ENCODE data around the gene CTBP2.

Gene CTBP2

DNA sequence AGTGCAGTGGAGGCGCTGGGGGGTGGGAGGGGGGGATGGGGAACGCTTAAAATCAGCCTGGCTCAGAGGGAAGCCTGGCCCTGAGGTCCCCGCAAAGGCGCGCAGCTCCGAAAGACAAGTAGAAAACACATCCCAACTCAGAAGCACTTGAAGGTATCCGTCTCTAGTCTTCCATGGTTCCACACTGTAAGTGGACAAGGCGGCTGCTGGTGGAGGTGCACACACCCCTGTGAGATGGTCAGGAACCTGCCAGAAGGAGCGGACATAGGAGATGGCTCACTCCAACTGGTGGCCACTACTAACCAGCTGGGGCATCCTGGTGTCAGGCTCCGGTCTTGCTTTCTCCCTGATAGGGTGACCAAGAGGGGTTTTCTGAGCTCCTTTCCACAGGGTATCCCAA, 41.7 kb downstream of the CTBP2 start:
- Histone ChIP-seq H3K23ac (ENCODE audit: low read depth, low read length, poor library complexity) (no peak overlapping the region), H3K9ac (ENCODE audit: low read depth, low read length, poor library complexity) (no peak overlapping the region), H3K4me1 (ENCODE audit: control insufficient read depth in 2 of 2, insufficient read depth in 1 of 2, low read depth in 1 of 2, low read length in 2 of 2) (peaks cover 0 to 6% of the 10 kb centered on the region in 2 donors), H3K79me1 (ENCODE audit: low read depth, low read length) (peaks cover 23% of the 10 kb centered on the region), H2AK5ac (ENCODE audit: low read depth, low read length) (no peak overlapping the region), H3K18ac (ENCODE audit: low read length) (no peak overlapping the region), H3K27me3 (ENCODE audit: control insufficient read depth in 3 of 3, insufficient read depth in 3 of 3, low read depth in 1 of 3, low read length in 3 of 3) (no peaks in the 10 kb centered on the region), H3K36me3 (replicated peaks in 1 of 2; ENCODE audit: control insufficient read depth in 2 of 2, insufficient read depth in 2 of 2, low read length in 2 of 2) (peaks cover 4 to 61% of the 10 kb centered on the region in 2 donors), H3K4me2 (ENCODE audit: insufficient read depth, low read length, poor library complexity, severe bottlenecking) (no peak overlapping the region), H2BK5ac (ENCODE audit: low read length) (no peak overlapping the region), H2BK12ac (ENCODE audit: low read length) (no peak overlapping the region), H3K27ac (replicated peaks; ENCODE audit: low read length) (no peak overlapping the region), H2BK120ac (ENCODE audit: low read depth, low read length) (no peak overlapping the region), H3K4ac (ENCODE audit: low read length) (no peak overlapping the region), H2BK15ac (ENCODE audit: low read length) (no peak overlapping the region), H2AFZ (ENCODE audit: low read length) (no peak overlapping the region), H4K91ac (ENCODE audit: low read depth, low read length, poor library complexity) (no peak overlapping the region), H3K14ac (ENCODE audit: low read length) (no peak overlapping the region), H4K8ac (ENCODE audit: low read depth, low read length) (no peak overlapping the region), H3K9me3 (replicated peaks in 1 of 2; ENCODE audit: control insufficient read depth in 2 of 2, insufficient read depth in 1 of 2, low read depth in 1 of 2, low read length in 2 of 2) (no peaks in the 10 kb centered on the region), H3K4me3 (ENCODE audit: low read length in 2 of 2) (no peak overlapping the region)
- no CpG with 5 or more reads among the region's 10 CpGs for WGBS, 2 donors (ENCODE audit: extremely low coverage in 2 of 2, insufficient read length in 2 of 2, insufficient replicate concordance in 1 of 2)
- DNase-seq (ENCODE audit: low spot score): no peak

DNA sequence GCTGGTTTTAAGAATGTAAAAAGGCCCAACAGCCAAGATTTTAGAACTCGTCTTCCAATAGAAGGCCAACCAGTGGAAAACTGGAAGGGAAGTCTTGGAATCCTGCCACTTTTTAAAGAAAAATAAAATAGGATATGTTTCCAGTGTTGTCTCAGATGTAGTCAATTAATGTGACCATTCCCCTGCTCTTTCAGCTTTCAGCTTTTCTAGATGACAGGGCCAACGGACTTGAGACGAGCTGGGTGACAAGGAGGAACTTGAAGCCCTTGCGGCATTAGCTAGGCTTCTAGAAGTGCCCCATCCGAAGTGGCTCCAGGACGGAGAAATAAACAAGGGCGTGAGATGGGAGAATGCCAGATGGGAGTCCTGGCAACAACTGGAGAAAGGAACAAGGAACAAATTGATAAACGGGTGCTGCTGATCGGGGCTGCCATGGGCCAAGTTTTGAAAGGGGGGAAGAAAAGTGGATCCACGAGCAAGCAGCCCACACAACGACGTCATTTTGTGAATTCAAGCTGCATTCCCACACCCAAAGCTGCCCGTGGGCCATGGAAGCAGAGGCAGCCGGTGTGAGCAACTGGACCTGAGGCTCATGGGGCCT, 42.3 kb downstream of the CTBP2 start:
- WGBS, 2 donors (ENCODE audit: extremely low coverage in 2 of 2, insufficient read length in 2 of 2, insufficient replicate concordance in 1 of 2): no CpG with 5 or more reads among the region's 14 CpGs
- no peak overlapping the region for H3K4me3 ChIP-seq (ENCODE audit: low read length in 2 of 2)
- no peak for DNase-seq (ENCODE audit: low spot score)

DNA sequence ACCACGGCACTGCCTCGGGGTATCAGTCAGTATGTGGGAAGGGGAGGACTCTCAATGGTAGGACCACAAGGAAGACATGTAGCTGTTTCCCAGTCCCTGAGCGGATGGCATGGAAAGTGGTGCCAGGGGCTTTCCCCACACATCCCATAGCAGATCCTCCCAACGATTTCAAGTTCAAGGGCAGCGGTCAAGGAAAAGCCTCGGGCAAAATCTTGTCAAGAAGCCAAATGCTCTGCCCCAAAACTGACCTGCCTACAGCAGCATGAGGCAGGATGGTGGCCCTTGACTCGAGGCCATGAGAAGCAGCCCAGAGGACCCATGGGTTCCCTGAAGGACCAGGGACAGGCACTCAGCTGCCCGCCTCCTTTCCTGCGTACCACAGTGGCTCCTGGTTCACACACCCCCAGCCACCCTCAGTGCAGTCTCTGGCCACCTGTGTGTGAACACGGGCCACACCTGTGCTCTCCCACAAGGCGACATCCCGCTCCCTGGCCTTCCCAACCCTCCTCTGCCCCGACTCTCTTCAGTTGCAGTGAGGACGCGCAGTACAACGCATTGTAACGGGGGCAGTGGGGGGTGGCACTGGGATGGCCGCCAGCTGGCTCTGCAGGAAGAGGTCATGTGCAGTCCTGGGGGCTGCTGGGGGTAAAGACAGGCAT, 43.6 kb downstream of the CTBP2 start:
- Histone ChIP-seq H2AFZ (ENCODE audit: low read length) (no peak overlapping the region), H3K79me1 (ENCODE audit: low read depth, low read length) (peaks cover 23% of the 10 kb centered on the region), H3K18ac (ENCODE audit: low read length) (peak overlapping the region; percentile 7), H2BK120ac (ENCODE audit: low read depth, low read length) (peak overlapping the region; percentile 50), H3K14ac (ENCODE audit: low read length) (no peak overlapping the region), H3K36me3 (replicated peaks in 1 of 2; ENCODE audit: control insufficient read depth in 2 of 2, insufficient read depth in 2 of 2, low read length in 2 of 2) (peaks cover 1 to 42% of the 10 kb centered on the region in 2 donors), H2AK5ac (ENCODE audit: low read depth, low read length) (no peak overlapping the region), H4K91ac (ENCODE audit: low read depth, low read length, poor library complexity) (peak overlapping the region; percentile 90), H3K23ac (ENCODE audit: low read depth, low read length, poor library complexity) (peak overlapping the region; percentile 68), H3K9me3 (replicated peaks in 1 of 2; ENCODE audit: control insufficient read depth in 2 of 2, insufficient read depth in 1 of 2, low read depth in 1 of 2, low read length in 2 of 2) (no peaks in the 10 kb centered on the region), H3K4ac (ENCODE audit: low read length) (no peak overlapping the region), H3K4me2 (ENCODE audit: insufficient read depth, low read length, poor library complexity, severe bottlenecking) (no peak overlapping the region), H4K8ac (ENCODE audit: low read depth, low read length) (no peak overlapping the region), H2BK5ac (ENCODE audit: low read length) (no peak overlapping the region), H3K9ac (ENCODE audit: low read depth, low read length, poor library complexity) (peak overlapping the region; percentile 51), H3K4me1 (ENCODE audit: control insufficient read depth in 2 of 2, insufficient read depth in 1 of 2, low read depth in 1 of 2, low read length in 2 of 2) (peaks cover 0 to 10% of the 10 kb centered on the region in 2 donors), H3K27me3 (ENCODE audit: control insufficient read depth in 3 of 3, insufficient read depth in 3 of 3, low read depth in 1 of 3, low read length in 3 of 3) (no peaks in the 10 kb centered on the region), H2BK12ac (ENCODE audit: low read length) (no peak overlapping the region), H3K27ac (replicated peaks; ENCODE audit: low read length) (no peak overlapping the region), H3K4me3 (ENCODE audit: low read length in 2 of 2) (peak overlapping the region in 1 of 2 donors; percentile 32), H2BK15ac (ENCODE audit: low read length) (no peak overlapping the region)
- DNase-seq (ENCODE audit: low spot score): no peak
- no CpG with 5 or more reads among the region's 18 CpGs for WGBS, 2 donors (ENCODE audit: extremely low coverage in 2 of 2, insufficient read length in 2 of 2, insufficient replicate concordance in 1 of 2)

More for the DNA sequence above, 42.3 kb downstream of the CTBP2 start:
- Histone ChIP-seq H3K4me2 (ENCODE audit: insufficient read depth, low read length, poor library complexity, severe bottlenecking) (no peak overlapping the region), H3K9ac (ENCODE audit: low read depth, low read length, poor library complexity) (no peak overlapping the region), H2AFZ (ENCODE audit: low read length) (no peak overlapping the region), H3K23ac (ENCODE audit: low read depth, low read length, poor library complexity) (no peak overlapping the region), H3K4me1 (ENCODE audit: control insufficient read depth in 2 of 2, insufficient read depth in 1 of 2, low read depth in 1 of 2, low read length in 2 of 2) (peaks cover 0 to 6% of the 10 kb centered on the region in 2 donors), H3K36me3 (replicated peaks in 1 of 2; ENCODE audit: control insufficient read depth in 2 of 2, insufficient read depth in 2 of 2, low read length in 2 of 2) (peaks cover 4 to 55% of the 10 kb centered on the region in 2 donors), H2BK5ac (ENCODE audit: low read length) (no peak overlapping the region), H3K9me3 (replicated peaks in 1 of 2; ENCODE audit: control insufficient read depth in 2 of 2, insufficient read depth in 1 of 2, low read depth in 1 of 2, low read length in 2 of 2) (no peaks in the 10 kb centered on the region), H2AK5ac (ENCODE audit: low read depth, low read length) (no peak overlapping the region), H3K18ac (ENCODE audit: low read length) (no peak overlapping the region), H3K4ac (ENCODE audit: low read length) (no peak overlapping the region), H3K14ac (ENCODE audit: low read length) (no peak overlapping the region), H4K8ac (ENCODE audit: low read depth, low read length) (no peak overlapping the region), H3K79me1 (ENCODE audit: low read depth, low read length) (peaks cover 22% of the 10 kb centered on the region), H4K91ac (ENCODE audit: low read depth, low read length, poor library complexity) (no peak overlapping the region), H3K27me3 (ENCODE audit: control insufficient read depth in 3 of 3, insufficient read depth in 3 of 3, low read depth in 1 of 3, low read length in 3 of 3) (no peaks in the 10 kb centered on the region), H3K27ac (replicated peaks; ENCODE audit: low read length) (no peak overlapping the region), H2BK15ac (ENCODE audit: low read length) (no peak overlapping the region), H2BK12ac (ENCODE audit: low read length) (no peak overlapping the region), H2BK120ac (ENCODE audit: low read depth, low read length) (no peak overlapping the region)

DNA sequence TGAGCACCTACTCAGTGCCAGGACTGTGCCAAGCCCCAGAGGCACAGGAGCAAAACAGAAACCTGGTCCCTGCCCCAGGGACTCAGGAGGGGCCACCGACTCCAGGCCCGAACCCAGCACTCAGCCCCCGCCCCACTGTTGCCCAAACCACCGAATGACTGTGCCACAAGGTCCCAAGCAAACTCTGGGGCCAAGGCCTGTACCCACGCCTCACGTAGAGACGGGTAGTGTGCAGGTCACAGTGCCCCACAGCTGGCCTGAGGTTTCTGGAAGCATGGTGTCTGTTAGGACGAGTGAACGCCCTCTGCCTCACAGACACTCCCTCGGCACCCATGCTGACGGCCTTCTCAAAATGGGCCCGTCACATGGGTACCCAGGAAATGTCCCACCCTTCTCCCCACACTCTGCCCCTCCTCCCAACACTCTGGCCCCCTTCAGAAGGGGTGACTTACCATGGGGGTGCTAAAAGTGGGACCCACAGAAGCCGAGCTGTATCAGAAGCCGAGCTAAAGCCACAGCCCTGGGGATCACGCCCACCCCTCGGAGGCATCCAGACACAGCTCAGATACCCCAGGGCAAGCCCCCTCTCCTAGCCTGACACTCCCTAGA, 44.2 kb downstream of the CTBP2 start:
- H4K91ac ChIP-seq (ENCODE audit: low read depth, low read length, poor library complexity): no peak overlapping the region
- H3K27ac ChIP-seq (replicated peaks; ENCODE audit: low read length): no peak overlapping the region
- H3K79me1 ChIP-seq (ENCODE audit: low read depth, low read length): peaks cover 23% of the 10 kb centered on the region
- H3K4me2 ChIP-seq (ENCODE audit: insufficient read depth, low read length, poor library complexity, severe bottlenecking): no peak overlapping the region
- DNase-seq (ENCODE audit: low spot score): no peak
- peak overlapping the region; percentile 76 for H3K14ac ChIP-seq (ENCODE audit: low read length)
- no peaks in the 10 kb centered on the region for H3K27me3 ChIP-seq (ENCODE audit: control insufficient read depth in 3 of 3, insufficient read depth in 3 of 3, low read depth in 1 of 3, low read length in 3 of 3)
- peaks cover 0 to 10% of the 10 kb centered on the region in 2 donors for H3K4me1 ChIP-seq (ENCODE audit: control insufficient read depth in 2 of 2, insufficient read depth in 1 of 2, low read depth in 1 of 2, low read length in 2 of 2)
- no peak overlapping the region for H2BK12ac ChIP-seq (ENCODE audit: low read length)
- peak overlapping the region; percentile 10 for H3K23ac ChIP-seq (ENCODE audit: low read depth, low read length, poor library complexity)
- H2BK5ac ChIP-seq (ENCODE audit: low read length): no peak overlapping the region
- H3K9ac ChIP-seq (ENCODE audit: low read depth, low read length, poor library complexity): no peak overlapping the region
- WGBS, 2 donors (ENCODE audit: extremely low coverage in 2 of 2, insufficient read length in 2 of 2, insufficient replicate concordance in 1 of 2): no CpG with 5 or more reads among the region's 16 CpGs
- no peak overlapping the region for H2BK120ac ChIP-seq (ENCODE audit: low read depth, low read length)
- no peak overlapping the region for H3K4me3 ChIP-seq (ENCODE audit: low read length in 2 of 2)
- H2AFZ ChIP-seq (ENCODE audit: low read length): no peak overlapping the region
- peaks cover 1 to 39% of the 10 kb centered on the region in 2 donors for H3K36me3 ChIP-seq (replicated peaks in 1 of 2; ENCODE audit: control insufficient read depth in 2 of 2, insufficient read depth in 2 of 2, low read length in 2 of 2)
- no peaks in the 10 kb centered on the region for H3K9me3 ChIP-seq (replicated peaks in 1 of 2; ENCODE audit: control insufficient read depth in 2 of 2, insufficient read depth in 1 of 2, low read depth in 1 of 2, low read length in 2 of 2)
- H3K4ac ChIP-seq (ENCODE audit: low read length): no peak overlapping the region
- no peak overlapping the region for H4K8ac ChIP-seq (ENCODE audit: low read depth, low read length)
- H3K18ac ChIP-seq (ENCODE audit: low read length): peak overlapping the region; percentile 52
- H2BK15ac ChIP-seq (ENCODE audit: low read length): no peak overlapping the region
- H2AK5ac ChIP-seq (ENCODE audit: low read depth, low read length): no peak overlapping the region
